ENCODE measurements around the gene ZSCAN20.
A peak's percentile ranks its signal among the peaks of the same experiment; 100 is the strongest.

Gene ZSCAN20

GRCh38 chr1:33435096-33435820 is 37.2 kb upstream of the ZSCAN20 start:
- H3K27ac ChIP-seq (ENCODE audit: low read length, poor library complexity, severe bottlenecking), result no peak overlapping the region
- no peak overlapping the region for H4K91ac ChIP-seq (ENCODE audit: low read length)
- H3K9ac ChIP-seq (ENCODE audit: low read length), result peak overlapping the region; percentile 39
- peak overlapping the region in 1 of 2 experiments; percentile 24 for H3K4ac ChIP-seq (ENCODE audit: low read depth in 1 of 2, low read length in 2 of 2)
- no peaks in the 10 kb centered on the region for H3K36me3 ChIP-seq (ENCODE audit: control insufficient read depth in 1 of 2, insufficient read depth in 2 of 2, low read depth in 1 of 2, low read length in 2 of 2)
- H2AK5ac ChIP-seq (ENCODE audit: low read length, severe bottlenecking), result no peak overlapping the region
- H2AFZ ChIP-seq (ENCODE audit: low read depth, low read length), result no peak overlapping the region
- DNase-seq, result peak; percentile 84
- H3K23ac ChIP-seq (ENCODE audit: low read length in 2 of 2), result no peak overlapping the region
- H3K4me1 ChIP-seq (ENCODE audit: control insufficient read depth, insufficient read depth, low read depth, low read length), result peaks cover 10% of the 10 kb centered on the region
- H2BK5ac ChIP-seq (ENCODE audit: low read depth, low read length, poor library complexity, severe bottlenecking), result no peak overlapping the region
- H3K18ac ChIP-seq (ENCODE audit: low read depth in 1 of 2, low read length in 2 of 2), result peak overlapping the region; percentile 10 to 55
- no peaks in the 10 kb centered on the region for H3K27me3 ChIP-seq (ENCODE audit: control insufficient read depth in 1 of 2, insufficient read depth in 1 of 2, low read length in 2 of 2)
- H3K14ac ChIP-seq (ENCODE audit: low read length in 2 of 2), result no peak overlapping the region
- WGBS, result 87% methylated on average over 2 of the region's 4 CpGs
- no peaks in the 10 kb centered on the region for H3K79me1 ChIP-seq (replicated peaks; ENCODE audit: low read length, poor library complexity, severe bottlenecking)
- H2BK12ac ChIP-seq (ENCODE audit: low read length in 2 of 2), result peak overlapping the region; percentile 46 to 98
- no peak overlapping the region for H2BK120ac ChIP-seq (ENCODE audit: low read depth, low read length)
- no peak overlapping the region for H3K4me3 ChIP-seq (ENCODE audit: insufficient read depth in 1 of 2, low read depth in 1 of 2, low read length in 2 of 2)
- H2BK15ac ChIP-seq (ENCODE audit: low read depth, poor library complexity, severe bottlenecking), result no peak overlapping the region
- no peak overlapping the region for H4K8ac ChIP-seq (ENCODE audit: low read length)
- no peaks in the 10 kb centered on the region for H3K9me3 ChIP-seq (ENCODE audit: control insufficient read depth, low read length)
- no peak overlapping the region for H3K4me2 ChIP-seq (ENCODE audit: low read length, poor library complexity, severe bottlenecking)

GRCh38 chr1:33436557-33437285 is 35.7 kb upstream of the ZSCAN20 start:
- Histone ChIP-seq H3K4me1 (ENCODE audit: control insufficient read depth, insufficient read depth, low read depth, low read length) (peaks cover 9% of the 10 kb centered on the region), H3K9me3 (ENCODE audit: control insufficient read depth, low read length) (no peaks in the 10 kb centered on the region), H4K91ac (ENCODE audit: low read length) (no peak overlapping the region), H3K14ac (ENCODE audit: low read length in 2 of 2) (peak overlapping the region in 1 of 2 experiments; percentile 58), H3K27ac (ENCODE audit: low read length, poor library complexity, severe bottlenecking) (peak overlapping the region; percentile 28), H2BK5ac (ENCODE audit: low read depth, low read length, poor library complexity, severe bottlenecking) (no peak overlapping the region), H3K36me3 (ENCODE audit: control insufficient read depth in 1 of 2, insufficient read depth in 2 of 2, low read depth in 1 of 2, low read length in 2 of 2) (no peaks in the 10 kb centered on the region), H3K4ac (ENCODE audit: low read depth in 1 of 2, low read length in 2 of 2) (peak overlapping the region; percentile 13 to 70), H3K23ac (ENCODE audit: low read length in 2 of 2) (no peak overlapping the region), H2BK15ac (ENCODE audit: low read depth, poor library complexity, severe bottlenecking) (no peak overlapping the region), H3K4me2 (ENCODE audit: low read length, poor library complexity, severe bottlenecking) (no peak overlapping the region), H3K18ac (ENCODE audit: low read depth in 1 of 2, low read length in 2 of 2) (peak overlapping the region; percentile 23 to 68), H2AFZ (ENCODE audit: low read depth, low read length) (no peak overlapping the region), H3K79me1 (replicated peaks; ENCODE audit: low read length, poor library complexity, severe bottlenecking) (no peaks in the 10 kb centered on the region), H3K27me3 (ENCODE audit: control insufficient read depth in 1 of 2, insufficient read depth in 1 of 2, low read length in 2 of 2) (no peaks in the 10 kb centered on the region), H2AK5ac (ENCODE audit: low read length, severe bottlenecking) (peak overlapping the region; percentile 39), H3K4me3 (ENCODE audit: insufficient read depth in 1 of 2, low read depth in 1 of 2, low read length in 2 of 2) (no peak overlapping the region), H2BK120ac (ENCODE audit: low read depth, low read length) (peak overlapping the region; percentile 29), H4K8ac (ENCODE audit: low read length) (no peak overlapping the region), H2BK12ac (ENCODE audit: low read length in 2 of 2) (peak overlapping the region in 1 of 2 experiments; percentile 98), H3K9ac (ENCODE audit: low read length) (no peak overlapping the region)
- WGBS, result 70% methylated on average over 3 of the region's 4 CpGs
- DNase-seq, result peak; percentile 46

- Histone ChIP-seq H3K9ac (ENCODE audit: low read length) (no peak overlapping the region), H3K27me3 (ENCODE audit: control insufficient read depth in 1 of 2, insufficient read depth in 1 of 2, low read length in 2 of 2) (no peaks in the 10 kb centered on the region), H3K23ac (ENCODE audit: low read length in 2 of 2) (no peak overlapping the region), H3K4me3 (ENCODE audit: insufficient read depth in 1 of 2, low read depth in 1 of 2, low read length in 2 of 2) (no peak overlapping the region), H3K18ac (ENCODE audit: low read depth in 1 of 2, low read length in 2 of 2) (peak overlapping the region in 1 of 2 experiments; percentile 23), H4K8ac (ENCODE audit: low read length) (no peak overlapping the region), H2BK120ac (ENCODE audit: low read depth, low read length) (peak overlapping the region; percentile 21), H3K4ac (ENCODE audit: low read depth in 1 of 2, low read length in 2 of 2) (peak overlapping the region in 1 of 2 experiments; percentile 10), H3K14ac (ENCODE audit: low read length in 2 of 2) (no peak overlapping the region), H3K4me1 (ENCODE audit: control insufficient read depth, insufficient read depth, low read depth, low read length) (peaks cover 12% of the 10 kb centered on the region), H3K27ac (ENCODE audit: low read length, poor library complexity, severe bottlenecking) (no peak overlapping the region), H3K79me1 (replicated peaks; ENCODE audit: low read length, poor library complexity, severe bottlenecking) (no peaks in the 10 kb centered on the region), H2BK5ac (ENCODE audit: low read depth, low read length, poor library complexity, severe bottlenecking) (no peak overlapping the region), H2AK5ac (ENCODE audit: low read length, severe bottlenecking) (no peak overlapping the region), H2BK15ac (ENCODE audit: low read depth, poor library complexity, severe bottlenecking) (no peak overlapping the region), H4K91ac (ENCODE audit: low read length) (peak overlapping the region; percentile 20), H3K9me3 (ENCODE audit: control insufficient read depth, low read length) (no peaks in the 10 kb centered on the region), H3K4me2 (ENCODE audit: low read length, poor library complexity, severe bottlenecking) (no peak overlapping the region), H3K36me3 (ENCODE audit: control insufficient read depth in 1 of 2, insufficient read depth in 2 of 2, low read depth in 1 of 2, low read length in 2 of 2) (no peaks in the 10 kb centered on the region), H2AFZ (ENCODE audit: low read depth, low read length) (no peak overlapping the region), H2BK12ac (ENCODE audit: low read length in 2 of 2) (peak overlapping the region in 1 of 2 experiments; percentile 69)
- WGBS, result 76% methylated on average over 5 of the region's 6 CpGs
- no peak for DNase-seq
Measured at GRCh38 chr1:33438364-33439160, 33.9 kb upstream of the ZSCAN20 start.
